Measurements from ENCODE around the gene ACIN1.

- TF ChIP-seq JUNB (IDR thresholded peaks at IDR 0.05): no peak
- TF ChIP-seq E2F4 (IDR thresholded peaks at IDR 0.05; ENCODE audit: low read depth, low read length): no peak
- TF ChIP-seq CTCF (IDR thresholded peaks at IDR 0.05 in 2 of 3, conservative IDR thresholded peaks at IDR 0.05 in 1 of 3; ENCODE audit: control insufficient read depth in 2 of 3, extremely low read depth in 1 of 3, insufficient read depth in 1 of 3, low read depth in 3 of 3, low read length in 3 of 3): no peak
- TF ChIP-seq SP1 (IDR thresholded peaks at IDR 0.05; ENCODE audit: low read depth, low read length): no peak
- TF ChIP-seq YBX1 (IDR thresholded peaks at IDR 0.05): no peak
- no peak for TF ChIP-seq RAD21 (IDR thresholded peaks at IDR 0.05; ENCODE audit: insufficient read depth, low read depth, low read length)
- TF ChIP-seq POLR2A (IDR thresholded peaks at IDR 0.05; ENCODE audit: low read depth, low read length): no peak
- TF ChIP-seq, protein P1, sequence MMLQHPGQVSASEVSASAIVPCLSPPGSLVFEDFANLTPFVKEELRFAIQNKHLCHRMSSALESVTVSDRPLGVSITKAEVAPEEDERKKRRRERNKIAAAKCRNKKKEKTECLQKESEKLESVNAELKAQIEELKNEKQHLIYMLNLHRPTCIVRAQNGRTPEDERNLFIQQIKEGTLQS (IDR thresholded peaks at IDR 0.05; ENCODE audit: borderline replicate concordance, extremely low read depth, low read depth, low read length): no peak
- no peak for TF ChIP-seq ZBTB11 (CRISPR knock-in tag; IDR thresholded peaks at IDR 0.05)
- TF ChIP-seq SMAD5 (IDR thresholded peaks at IDR 0.05; ENCODE audit: low read depth): no peak
- TF ChIP-seq KAT2A (conservative IDR thresholded peaks at IDR 0.05; ENCODE audit: control insufficient read depth, low read depth, low read length): no peak
Observed at GRCh38 chr14:23013054-23013748, 81.7 kb downstream of the ACIN1 start.

Data from GM12878 (cell line).